SK-N-MC (cell line): ENCODE measurements around the gene CHP2.

ENCODE experiments used
- DNase-seq: peaks from one replicate; pipeline ENCODE4 v3.0.0-alpha.2; 2011; ENCODE audit warnings: low read depth, low spot score
- H3K27ac ChIP-seq: fragments of 200-600 bp; sonication (generic); 2 replicates; pipeline ENCODE4 v1.5.1; 2016; ENCODE audit warnings: mixed run types
- H3K36me3 ChIP-seq: fragments of 200-600 bp; sonication (generic); 2 replicates; pipeline ENCODE4 v1.6.1; 2017; ENCODE audit warnings: antibody characterized with exemption, low read length, mixed read lengths; ENCODE audit not compliant: insufficient read depth
- H3K4me3 ChIP-seq: fragments of 200-600 bp; sonication (generic); 2 replicates; pipeline ENCODE4 v1.5.1; 2016
- H3K9ac ChIP-seq: fragments of 200-600 bp; sonication (generic); 2 replicates; pipeline ENCODE4 v1.8.0; 2017; ENCODE audit warnings: mixed run types, mixed read lengths; ENCODE audit not compliant: insufficient read length
- H3K9me3 ChIP-seq: fragments of 200-600 bp; sonication (generic); 2 replicates; pipeline ENCODE4 v1.6.1; 2017; ENCODE audit warnings: low read depth, mild to moderate bottlenecking, antibody characterized with exemption, low read length, moderate library complexity, mixed read lengths
- EZH2 ChIP-seq: fragments of 200-600 bp; sonication (generic); IDR thresholded peaks from one replicate; pipeline ENCODE4 v1.6.1; 2017; ENCODE audit warnings: antibody characterized with exemption
- FOXP2 ChIP-seq: optimal IDR thresholded peaks from 2 replicates; pipeline ENCODE3; 2011; ENCODE audit warnings: mild to moderate bottlenecking, moderate library complexity; ENCODE audit not compliant: insufficient read depth; ENCODE audit errors: extremely low read length, control extremely low read depth
- POLR2AphosphoS5 ChIP-seq: IDR thresholded peaks from 2 replicates; pipeline ENCODE4 v1.6.1; 2012; ENCODE audit warnings: mild to moderate bottlenecking, low read depth, low read length, borderline replicate concordance

Gene CHP2

GRCh38 chr16:23768581-23768980 lies 13.8 kb downstream of the CHP2 start:
- H3K27ac ChIP-seq: no peak overlapping the region
- no peak overlapping the region for H3K4me3 ChIP-seq
- TF ChIP-seq EZH2: no peak
- no peak for TF ChIP-seq POLR2AphosphoS5
- no peak for TF ChIP-seq FOXP2
- DNase-seq: no peak
- no peaks in the 10 kb centered on the region for H3K36me3 ChIP-seq
- H3K9ac ChIP-seq: no peak overlapping the region
- H3K9me3 ChIP-seq: 0 out of 2 replicates have a peak, but pooled peaks cover 2% of the 10 kb centered on the region

- Histone ChIP-seq H3K4me3 (no peak overlapping the region), H3K9me3 (0 out of 2 replicates have a peak, but pooled peaks cover under 1% of the 10 kb centered on the region), H3K9ac (no peak overlapping the region), H3K36me3 (no peaks in the 10 kb centered on the region), H3K27ac (no peak overlapping the region)
- TF ChIP-seq EZH2 (no peak), POLR2AphosphoS5 (no peak), FOXP2 (no peak)
- no peak for DNase-seq
These were observed 16.2 kb downstream of the CHP2 start for GRCh38 chr16:23771027-23771426.

- no peak overlapping the region for H3K27ac ChIP-seq
- no peak for DNase-seq
- no peak overlapping the region for H3K9ac ChIP-seq
- no peaks in the 10 kb centered on the region for H3K36me3 ChIP-seq
- TF ChIP-seq FOXP2 (no peak), EZH2 (no peak), POLR2AphosphoS5 (no peak)
- no peak overlapping the region for H3K4me3 ChIP-seq
- H3K9me3 ChIP-seq: no peaks in the 10 kb centered on the region
These were observed 16.8 kb downstream of the CHP2 start for GRCh38 chr16:23771642-23772041.

GRCh38 chr16:23773339-23773738 lies 18.5 kb downstream of the CHP2 start:
- Histone ChIP-seq H3K9me3 (no peaks in the 10 kb centered on the region), H3K4me3 (no peak overlapping the region), H3K9ac (no peak overlapping the region), H3K27ac (no peak overlapping the region), H3K36me3 (no peaks in the 10 kb centered on the region)
- DNase-seq: no peak
- TF ChIP-seq POLR2AphosphoS5 (no peak), EZH2 (no peak), FOXP2 (no peak)

- no peak overlapping the region for H3K4me3 ChIP-seq
- no peak for DNase-seq
- H3K27ac ChIP-seq: no peak overlapping the region
- no peak overlapping the region for H3K9ac ChIP-seq
- no peaks in the 10 kb centered on the region for H3K36me3 ChIP-seq
- TF ChIP-seq EZH2 (no peak), FOXP2 (no peak), POLR2AphosphoS5 (no peak)
- no peaks in the 10 kb centered on the region for H3K9me3 ChIP-seq
These were observed 26.4 kb downstream of the CHP2 start for GRCh38 chr16:23781176-23781575.

- TF ChIP-seq FOXP2 (no peak), EZH2 (no peak), POLR2AphosphoS5 (no peak)
- no peaks in the 10 kb centered on the region for H3K9me3 ChIP-seq
- no peak overlapping the region for H3K4me3 ChIP-seq
- no peak for DNase-seq
- no peaks in the 10 kb centered on the region for H3K36me3 ChIP-seq
- no peak overlapping the region for H3K27ac ChIP-seq
- no peak overlapping the region for H3K9ac ChIP-seq
These were observed 30.1 kb downstream of the CHP2 start for GRCh38 chr16:23784811-23785447.

GRCh38 chr16:23785842-23786241 lies 31.0 kb downstream of the CHP2 start:
- Histone ChIP-seq H3K9me3 (no peaks in the 10 kb centered on the region), H3K36me3 (no peaks in the 10 kb centered on the region), H3K27ac (no peak overlapping the region), H3K4me3 (no peak overlapping the region), H3K9ac (no peak overlapping the region)
- TF ChIP-seq POLR2AphosphoS5 (no peak), EZH2 (no peak), FOXP2 (no peak)
- no peak for DNase-seq

- no peaks in the 10 kb centered on the region for H3K9me3 ChIP-seq
- DNase-seq: no peak
- H3K27ac ChIP-seq: no peak overlapping the region
- no peak for TF ChIP-seq EZH2
- H3K36me3 ChIP-seq: no peaks in the 10 kb centered on the region
- H3K9ac ChIP-seq: no peak overlapping the region
- no peak overlapping the region for H3K4me3 ChIP-seq
These were observed 32.2 kb downstream of the CHP2 start for GRCh38 chr16:23786964-23787561.

- Histone ChIP-seq H3K9ac (no peak overlapping the region), H3K36me3 (no peaks in the 10 kb centered on the region), H3K9me3 (no peaks in the 10 kb centered on the region), H3K27ac (no peak overlapping the region), H3K4me3 (no peak overlapping the region)
- no peak for DNase-seq
- no peak for TF ChIP-seq FOXP2
- no peak for TF ChIP-seq EZH2
- no peak for TF ChIP-seq POLR2AphosphoS5
These were observed 33.9 kb downstream of the CHP2 start for GRCh38 chr16:23788685-23789084.
